Body of pancreas (tissue), 4 donors: ENCODE measurements around the gene TAF6. TPM values are rescaled to one million over a fixed set of nuclear protein-coding genes. Genes with fewer than 3 reads are reported as not detected.
"Not testable (repeated sequence)": the region's sequence is repeated elsewhere in the genome, so short reads cannot be mapped to it uniquely, and the experiment has no call there.

Source experiments
- ATAC-seq: fragments of 150-250 bp; one replicate; pipeline ENCODE4 v1.9.1; 2016
- DNase-seq, 4 donors: peaks; one replicate each; pipeline ENCODE4 v3.0.0-alpha.2; 2019
- H3K27ac ChIP-seq, 4 donors: fragments of 200-600 bp; sonication (generic); 1 replicate in 3 of 4; 2 replicates in 1 of 4; pipeline versions ENCODE4 v1.5.1 to v1.6.1; 2016 to 2019; ENCODE audit warnings: mild to moderate bottlenecking in 1 of 4, mixed read lengths in 1 of 4, moderate library complexity in 1 of 4
- H3K27me3 ChIP-seq, 2 donors: fragments of 200-600 bp; sonication (generic); one replicate each; pipeline ENCODE4 v1.6.0; 2016; ENCODE audit warnings: mild to moderate bottlenecking in 1 of 2
- H3K36me3 ChIP-seq, 2 donors: fragments of 200-600 bp; sonication (generic); replicated peaks in 1 of 2; 2 replicates each; pipeline ENCODE4 v1.5.1; 2016; ENCODE audit warnings: low read depth in 2 of 2; ENCODE audit not compliant: insufficient read depth in 1 of 2
- H3K4me1 ChIP-seq: fragments of 200-600 bp; sonication (generic); one replicate; pipeline ENCODE4 v1.6.0; 2016
- H3K4me3 ChIP-seq, 2 donors: fragments of 200-600 bp; sonication (generic); 1 replicate in 1 of 2; 2 replicates in 1 of 2; pipeline ENCODE4 v1.5.1; 2016 to 2019
- H3K9me3 ChIP-seq, 3 donors: fragments of 200-600 bp; sonication (generic); 1 replicate in 2 of 3; 2 replicates in 1 of 3; pipeline ENCODE4 v1.5.1; 2016
- POLR2A ChIP-seq, 3 donors: fragments of 450-650 bp; IDR thresholded peaks; one replicate each; pipeline ENCODE4 v1.6.1; 2016; ENCODE audit warnings: antibody characterized with exemption in 3 of 3, mild to moderate bottlenecking in 2 of 3
- WGBS, 2 donors: methylation state at CpG; one replicate each; pipeline ENCODE4 v1.1.5; 2017; 5-methylcytosine and 5-hydroxymethylcytosine counted together
- intact Hi-C: fragments of 100-400 bp; cut with DNase I; formaldehyde crosslinking; loops from one replicate; pipeline ENCODE4 v1.15.1; 2023
- total RNA-seq, 2 donors: library from RNA; depleted of rRNA; stranded (reverse); fragments of >200 nt; gene quantifications; one replicate each; pipeline ENCODE4 v1.1.0, GENCODE V29; 2016
- TF ChIP-seq, protein P1 (sequence below), 7 experiments: fragments of 450-650 bp in 4 of 7; fragments of 200-600 bp in 3 of 7; sonication (generic) in 3 of 7; IDR thresholded peaks; one replicate each; pipeline ENCODE4 v1.5.1; 2016 to 2019; ENCODE audit warnings: antibody characterized with exemption in 7 of 7

TAF6 gene
- total RNA-seq, 2 donors from 2014 or later, result 30.4 to 51.7 TPM

GRCh38 chr7:100152404-100152803, 33.2 kb upstream of the TAF6 start:
- intact Hi-C loops, result no loop called here
- Histone ChIP-seq H3K4me3 (no peak overlapping the region), H3K4me1 (peaks cover 26% of the 10 kb centered on the region), H3K27ac (no peak overlapping the region), H3K9me3 (no peaks in the 10 kb centered on the region), H3K27me3 (no peaks in the 10 kb centered on the region), H3K36me3 (peaks cover 0 to 2% of the 10 kb centered on the region in 2 donors)
- ATAC-seq (no peak), DNase-seq (no peak)
- TF ChIP-seq POLR2A (IDR thresholded peaks at IDR 0.05), result no peak
- TF ChIP-seq, protein P1, sequence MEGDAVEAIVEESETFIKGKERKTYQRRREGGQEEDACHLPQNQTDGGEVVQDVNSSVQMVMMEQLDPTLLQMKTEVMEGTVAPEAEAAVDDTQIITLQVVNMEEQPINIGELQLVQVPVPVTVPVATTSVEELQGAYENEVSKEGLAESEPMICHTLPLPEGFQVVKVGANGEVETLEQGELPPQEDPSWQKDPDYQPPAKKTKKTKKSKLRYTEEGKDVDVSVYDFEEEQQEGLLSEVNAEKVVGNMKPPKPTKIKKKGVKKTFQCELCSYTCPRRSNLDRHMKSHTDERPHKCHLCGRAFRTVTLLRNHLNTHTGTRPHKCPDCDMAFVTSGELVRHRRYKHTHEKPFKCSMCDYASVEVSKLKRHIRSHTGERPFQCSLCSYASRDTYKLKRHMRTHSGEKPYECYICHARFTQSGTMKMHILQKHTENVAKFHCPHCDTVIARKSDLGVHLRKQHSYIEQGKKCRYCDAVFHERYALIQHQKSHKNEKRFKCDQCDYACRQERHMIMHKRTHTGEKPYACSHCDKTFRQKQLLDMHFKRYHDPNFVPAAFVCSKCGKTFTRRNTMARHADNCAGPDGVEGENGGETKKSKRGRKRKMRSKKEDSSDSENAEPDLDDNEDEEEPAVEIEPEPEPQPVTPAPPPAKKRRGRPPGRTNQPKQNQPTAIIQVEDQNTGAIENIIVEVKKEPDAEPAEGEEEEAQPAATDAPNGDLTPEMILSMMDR (IDR thresholded peaks at IDR 0.05), result no peak

- Histone ChIP-seq H3K4me1 (peaks cover 17% of the 10 kb centered on the region), H3K4me3 (peak within 1 kb of the TSS; percentile 15 to 96), H3K27me3 (no peaks in the 10 kb centered on the region), H3K27ac (peak within 1 kb of the TSS; percentile 48 to 87 (median 73)), H3K36me3 (peaks cover 0 to 2% of the 10 kb centered on the region in 2 donors), H3K9me3 (no peaks in the 10 kb centered on the region)
- TF ChIP-seq POLR2A (IDR thresholded peaks at IDR 0.05), result peak; percentile 54 to 80 (median 75)
- TF ChIP-seq, protein P1 (IDR thresholded peaks at IDR 0.05), result peak in 1 of 7 experiments; percentile 6
- 0 to 1% methylated on average over 17 to 46 of the region's 46 CpGs for WGBS, 2 donors
- intact Hi-C loops, result no loop called here
- peak; percentile 100 for ATAC-seq
- DNase-seq, result peak; percentile 99
These were observed 29.6 kb upstream of the TAF6 start, which contains the start of gene LAMTOR4 for GRCh38 chr7:100148559-100149328. Gene LAMTOR4, plus strand, starts transcription at chr7:100148918. Its CDS starts 55 bp downstream, at chr7:100148973.

GRCh38 chr7:100148225-100148558, 29.0 kb upstream of the TAF6 start:
- no peak overlapping the region for H3K4me3 ChIP-seq
- WGBS, 2 donors, result 6 to 9% methylated on average over 14 of the region's 14 CpGs
- H3K9me3 ChIP-seq, result no peaks in the 10 kb centered on the region
- H3K27me3 ChIP-seq, result no peaks in the 10 kb centered on the region
- ATAC-seq (no peak), DNase-seq (no peak)
- peaks cover 17% of the 10 kb centered on the region for H3K4me1 ChIP-seq
- H3K36me3 ChIP-seq, result no peaks in the 10 kb centered on the region
- intact Hi-C loops, result no loop called here
- no peak for TF ChIP-seq POLR2A (IDR thresholded peaks at IDR 0.05)
- TF ChIP-seq, protein P1 (IDR thresholded peaks at IDR 0.05), result no peak
- H3K27ac ChIP-seq, result peak overlapping the region; percentile 32 to 87 (median 60)

GRCh38 chr7:100147278-100147677, 28.1 kb upstream of the TAF6 start:
- TF ChIP-seq, protein P1 (IDR thresholded peaks at IDR 0.05), result no peak
- no peak for TF ChIP-seq POLR2A (IDR thresholded peaks at IDR 0.05)
- DNase-seq (no peak), ATAC-seq (no peak)
- Histone ChIP-seq H3K4me1 (peaks cover 17% of the 10 kb centered on the region), H3K27ac (no peak overlapping the region), H3K36me3 (no peaks in the 10 kb centered on the region), H3K27me3 (no peaks in the 10 kb centered on the region), H3K4me3 (no peak overlapping the region), H3K9me3 (no peaks in the 10 kb centered on the region)
- 85 to 97% methylated on average over 2 of the region's 2 CpGs for WGBS, 2 donors
- intact Hi-C loops, result no loop called here

DNA sequence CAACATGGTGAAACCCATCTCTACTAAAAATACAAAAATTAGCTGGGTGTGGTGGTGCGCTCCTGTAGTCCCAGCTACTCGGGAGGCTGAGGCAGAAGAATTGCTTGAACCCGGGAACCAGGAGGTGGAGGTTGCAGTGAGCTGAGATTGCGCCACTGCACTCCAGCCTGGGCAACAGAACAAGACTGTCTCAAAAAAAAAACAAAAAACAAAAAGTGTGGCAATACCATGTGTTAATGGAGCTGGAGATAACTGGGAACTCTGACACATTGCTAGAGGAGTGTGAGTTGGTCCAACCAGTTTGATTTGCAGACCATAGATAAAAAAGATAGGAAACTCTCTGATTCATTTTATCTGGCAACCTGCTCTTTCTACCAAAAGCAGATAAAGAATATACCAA, 27.2 kb upstream of the TAF6 start:
- 76 to 90% methylated on average over 4 of the region's 4 CpGs for WGBS, 2 donors
- ATAC-seq, H3K36me3 ChIP-seq, intact Hi-C loops, H3K9me3 ChIP-seq, H3K27me3 ChIP-seq, H3K4me3 ChIP-seq, H3K27ac ChIP-seq, DNase-seq: not testable (repeated sequence)
- H3K4me1 ChIP-seq, result peaks cover 17% of the 10 kb centered on the region
